Raji (cell line): ENCODE data around the gene ARHGEF40.

ENCODE experiments used
- POLR2A ChIP-seq: IDR thresholded peaks from 2 replicates; pipeline ENCODE4 v1.6.1; 2011; ENCODE audit warnings: low read depth, low read length, control low read depth; ENCODE audit not compliant: insufficient read depth

The ARHGEF40 gene

DNA sequence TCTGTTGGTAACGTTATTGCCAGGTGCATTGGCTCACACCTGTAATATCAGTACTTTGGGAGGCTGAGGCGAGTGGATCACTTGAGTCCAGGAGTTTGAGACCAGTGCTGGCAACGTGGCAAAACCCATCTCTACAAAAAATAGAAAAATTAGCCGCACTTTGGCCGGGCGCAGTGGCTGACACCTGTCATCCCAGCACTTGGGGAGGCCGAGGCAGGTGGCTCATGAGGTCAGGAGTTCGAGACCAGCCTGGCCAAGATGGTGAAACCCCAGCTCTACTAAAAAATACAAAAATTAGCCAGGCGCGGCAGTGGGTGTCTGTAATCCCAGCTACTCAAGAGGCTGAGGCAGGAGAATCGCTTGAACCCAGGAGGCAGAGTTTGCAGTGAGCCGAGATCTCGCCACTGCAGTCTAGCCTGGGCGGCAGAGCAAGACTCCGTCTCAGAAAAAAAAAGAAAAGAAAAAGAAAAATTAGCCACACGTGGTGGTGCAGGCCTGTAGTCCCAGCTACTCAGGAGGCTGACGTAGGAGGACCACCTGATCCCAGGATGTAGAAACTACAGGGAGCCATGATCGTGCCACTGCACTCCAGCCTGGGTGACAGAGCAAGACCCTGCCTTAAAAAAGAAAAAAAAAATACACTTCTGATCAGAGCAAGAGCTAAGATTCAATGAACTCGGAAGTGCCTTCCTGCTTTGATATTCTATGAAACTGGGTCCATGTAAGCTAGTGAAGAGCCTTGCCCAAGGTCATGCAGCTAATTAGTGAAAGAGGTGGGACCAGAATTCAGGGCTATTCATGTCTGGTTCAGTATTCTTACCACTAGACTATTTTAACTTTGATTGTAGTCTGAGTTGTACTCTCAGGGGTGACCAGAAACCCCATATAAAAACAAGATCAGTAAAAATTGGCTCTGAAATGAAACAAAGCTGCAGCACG lies 16.7 kb upstream of the ARHGEF40 start:
- TF ChIP-seq POLR2A: no peak

DNA sequence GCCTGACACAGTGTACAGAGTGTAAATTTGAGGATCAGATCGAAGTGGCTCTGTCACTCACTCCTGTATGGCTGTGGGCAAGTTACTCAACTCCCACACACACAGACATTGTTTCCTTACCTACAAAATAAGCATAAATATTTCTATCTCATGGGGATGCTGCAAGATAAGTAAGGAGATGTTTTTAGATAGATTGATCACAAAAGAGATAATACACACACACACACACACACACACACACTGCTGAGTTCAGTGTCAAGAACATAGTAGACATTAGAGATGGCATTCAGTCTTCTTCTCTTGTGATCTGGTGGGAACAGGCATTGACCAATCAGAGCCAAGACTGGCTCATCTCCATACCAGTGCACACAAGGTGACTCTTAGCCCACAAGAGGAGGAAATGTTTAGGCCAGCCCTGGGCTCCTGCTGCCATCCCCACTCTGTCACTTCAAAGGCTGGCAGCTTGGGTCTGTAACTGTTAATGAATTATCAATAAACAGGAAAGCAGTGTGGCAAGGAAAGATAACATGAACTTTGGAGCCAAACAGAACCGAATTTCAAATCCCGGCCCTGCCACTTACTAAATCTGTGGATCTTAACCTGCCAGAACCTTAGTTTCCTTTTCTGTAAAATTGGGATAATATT lies 15.9 kb upstream of the ARHGEF40 start:
- no peak for TF ChIP-seq POLR2A

DNA sequence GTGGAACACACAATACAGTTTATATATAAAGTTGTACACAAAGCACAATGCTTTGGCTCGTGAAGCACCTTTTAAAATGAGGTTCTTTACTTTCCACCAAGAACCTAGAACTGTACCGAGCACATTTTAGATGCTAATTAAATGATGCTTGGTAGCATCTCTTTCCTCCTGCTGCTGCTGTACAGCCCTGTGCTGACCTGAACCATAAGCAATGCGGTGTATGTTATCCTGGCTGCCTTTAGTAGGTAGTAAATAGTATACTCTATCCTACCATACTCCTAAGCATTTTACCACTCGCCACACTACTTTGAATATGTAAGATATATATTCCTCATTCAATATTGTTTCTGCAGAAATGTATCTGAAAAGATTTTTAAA lies 15.3 kb upstream of the ARHGEF40 start:
- no peak for TF ChIP-seq POLR2A

DNA sequence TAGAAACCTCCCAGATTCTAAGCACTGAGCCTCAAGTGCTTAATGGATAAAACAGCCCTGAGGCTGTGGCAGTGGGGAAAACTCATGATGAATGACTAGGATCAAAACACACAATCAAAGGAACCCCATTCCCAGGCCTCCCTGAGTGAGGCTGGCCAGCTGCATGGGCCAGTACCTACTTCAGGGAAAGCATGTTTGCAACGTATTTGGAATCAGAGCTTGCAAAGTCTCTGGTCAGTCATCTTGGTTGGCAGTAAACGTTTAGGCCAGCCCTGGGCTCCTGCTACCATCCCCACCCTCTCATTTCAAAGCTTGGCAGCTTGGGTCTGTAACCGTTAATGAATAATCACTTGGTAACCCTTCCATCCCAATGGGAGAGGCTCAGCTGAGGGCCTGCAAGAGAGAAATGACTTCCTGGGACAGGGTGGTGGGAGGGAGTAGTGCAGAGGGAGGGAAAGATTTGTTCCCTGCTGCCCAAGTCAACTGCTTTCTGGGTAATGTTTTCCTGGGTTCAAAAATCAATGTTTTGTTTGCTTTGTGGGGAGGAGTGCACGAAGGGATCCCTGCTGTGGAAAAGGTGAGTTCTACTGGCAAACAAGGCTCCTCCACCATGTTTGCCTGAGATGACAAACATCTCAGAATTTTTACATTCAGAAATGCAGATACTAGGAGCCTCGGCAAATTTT lies 14.5 kb upstream of the ARHGEF40 start:
- TF ChIP-seq POLR2A: no peak

DNA sequence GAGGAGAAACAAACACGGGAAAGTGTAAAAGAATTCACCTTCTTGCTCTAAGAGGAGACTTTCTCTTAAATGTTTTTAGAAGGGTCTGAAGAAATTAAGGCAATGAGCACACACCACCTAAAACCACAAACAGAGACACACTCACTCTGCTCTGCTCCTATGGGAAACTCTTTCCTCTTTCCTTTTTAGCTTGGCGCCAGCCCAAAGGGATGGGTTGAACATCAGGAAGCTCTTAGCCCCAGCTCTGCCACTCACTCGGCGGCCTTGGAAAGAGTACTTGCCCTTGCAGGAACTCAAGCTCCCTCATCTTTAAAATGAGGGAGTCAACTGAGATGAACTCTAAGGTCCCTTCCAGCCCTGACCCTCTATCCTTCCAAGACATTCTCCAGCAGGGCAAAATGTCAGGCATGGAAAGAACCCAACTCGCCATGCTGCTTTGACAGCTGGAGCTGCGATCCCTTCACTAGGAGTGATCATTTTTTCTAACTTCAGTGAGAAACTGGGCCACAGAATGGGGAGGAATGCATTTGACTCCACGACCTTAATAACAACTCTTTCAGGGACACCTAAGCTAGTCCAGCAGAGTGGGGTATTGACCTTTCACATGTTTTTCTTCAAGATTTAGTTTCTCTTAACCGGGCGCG lies 13.5 kb upstream of the ARHGEF40 start:
- no peak for TF ChIP-seq POLR2A

DNA sequence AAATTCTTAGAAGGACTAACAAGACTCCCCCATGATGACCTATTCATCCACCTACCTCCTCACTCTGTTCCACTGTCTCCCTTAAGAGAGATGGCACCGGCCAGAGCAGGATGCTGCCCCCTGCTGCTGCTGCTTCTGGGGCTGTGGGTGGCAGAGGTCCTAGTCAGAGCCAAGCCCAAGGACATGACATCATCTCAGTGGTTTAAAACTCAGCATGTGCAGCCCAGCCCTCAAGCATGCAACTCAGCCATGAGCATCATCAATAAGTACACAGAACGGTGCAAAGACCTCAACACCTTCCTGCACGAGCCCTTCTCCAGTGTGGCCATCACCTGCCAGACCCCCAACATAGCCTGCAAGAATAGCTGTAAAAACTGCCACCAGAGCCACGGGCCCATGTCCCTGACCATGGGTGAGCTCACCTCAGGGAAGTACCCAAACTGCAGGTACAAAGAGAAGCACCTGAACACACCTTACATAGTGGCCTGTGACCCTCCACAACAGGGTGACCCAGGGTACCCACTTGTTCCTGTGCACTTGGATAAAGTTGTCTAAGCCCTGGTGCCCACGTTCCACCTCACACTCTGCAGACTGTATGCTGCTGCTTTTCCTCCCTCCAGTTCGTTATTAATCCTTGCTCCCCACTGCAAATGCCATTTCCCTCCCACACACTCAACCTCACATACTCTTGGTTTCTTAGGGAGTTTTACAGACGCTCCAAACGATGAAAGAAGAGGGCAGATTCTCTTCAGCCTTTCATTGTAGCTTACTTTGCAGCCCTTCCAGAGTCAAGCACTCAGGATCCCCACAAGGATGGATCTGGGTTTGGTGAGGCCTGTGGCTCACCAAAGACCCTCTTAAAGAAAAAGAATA lies 12.1 kb upstream of the ARHGEF40 start, which contains the start of gene RNASE8:
Gene RNASE8 (plus strand): TSS at position 20 of the 873 bp plus-strand sequence. CDS start 71 bp downstream, at position 91.
- no peak for TF ChIP-seq POLR2A

DNA sequence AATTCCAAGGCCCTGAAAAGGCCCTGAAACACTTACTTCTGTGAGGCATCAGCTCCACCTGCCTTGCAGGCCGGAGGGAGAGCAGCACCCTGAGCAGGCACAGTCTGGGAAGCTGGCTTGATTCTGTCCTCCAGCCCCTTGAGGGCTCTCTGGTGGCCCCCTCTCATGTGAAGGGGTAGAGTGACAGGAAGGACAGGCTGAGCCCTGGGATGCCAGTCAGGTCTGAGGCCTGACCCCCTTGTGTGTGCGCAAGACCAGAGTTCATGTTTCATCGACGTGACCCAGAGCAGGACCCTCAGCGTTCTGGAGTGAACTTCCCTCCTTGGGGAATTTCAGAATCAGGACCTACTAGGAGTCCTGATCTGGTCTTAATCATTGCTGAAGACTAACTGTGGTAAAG lies 11.2 kb upstream of the ARHGEF40 start:
- no peak for TF ChIP-seq POLR2A

DNA sequence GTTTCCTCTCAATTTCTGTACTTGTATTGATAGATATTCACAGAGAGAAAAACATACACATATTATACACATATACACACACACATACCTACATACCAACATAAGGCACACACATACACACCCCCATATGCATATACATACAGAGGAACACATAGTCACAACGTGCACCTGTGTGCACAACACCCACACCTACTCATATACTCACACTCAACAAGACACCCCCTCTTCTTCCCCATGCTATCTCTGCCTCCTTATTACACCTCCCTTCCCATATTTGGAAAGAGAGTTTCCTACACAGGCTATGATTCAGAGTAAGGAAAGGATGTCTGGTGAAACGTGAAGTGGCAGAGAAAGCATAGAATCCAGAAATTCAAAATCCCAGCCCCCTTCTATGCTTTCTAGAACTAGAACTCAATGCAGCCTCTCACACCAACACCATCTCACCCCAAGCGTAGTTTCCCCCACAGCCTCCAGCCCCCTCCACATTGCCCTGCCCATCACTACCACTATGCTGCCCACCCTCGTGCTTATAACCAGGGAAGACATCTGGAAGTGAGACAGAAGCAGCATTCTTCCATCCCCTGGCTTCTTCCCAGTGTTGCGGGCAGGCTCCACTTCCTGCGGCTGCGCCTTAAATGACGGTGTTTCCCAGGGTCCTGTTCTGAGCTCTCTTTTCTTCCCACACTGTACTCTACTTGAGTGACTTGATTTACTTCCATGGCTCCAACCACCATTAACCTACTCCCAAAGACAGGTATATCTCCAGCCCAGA lies 10.1 kb upstream of the ARHGEF40 start:
- no peak for TF ChIP-seq POLR2A

DNA sequence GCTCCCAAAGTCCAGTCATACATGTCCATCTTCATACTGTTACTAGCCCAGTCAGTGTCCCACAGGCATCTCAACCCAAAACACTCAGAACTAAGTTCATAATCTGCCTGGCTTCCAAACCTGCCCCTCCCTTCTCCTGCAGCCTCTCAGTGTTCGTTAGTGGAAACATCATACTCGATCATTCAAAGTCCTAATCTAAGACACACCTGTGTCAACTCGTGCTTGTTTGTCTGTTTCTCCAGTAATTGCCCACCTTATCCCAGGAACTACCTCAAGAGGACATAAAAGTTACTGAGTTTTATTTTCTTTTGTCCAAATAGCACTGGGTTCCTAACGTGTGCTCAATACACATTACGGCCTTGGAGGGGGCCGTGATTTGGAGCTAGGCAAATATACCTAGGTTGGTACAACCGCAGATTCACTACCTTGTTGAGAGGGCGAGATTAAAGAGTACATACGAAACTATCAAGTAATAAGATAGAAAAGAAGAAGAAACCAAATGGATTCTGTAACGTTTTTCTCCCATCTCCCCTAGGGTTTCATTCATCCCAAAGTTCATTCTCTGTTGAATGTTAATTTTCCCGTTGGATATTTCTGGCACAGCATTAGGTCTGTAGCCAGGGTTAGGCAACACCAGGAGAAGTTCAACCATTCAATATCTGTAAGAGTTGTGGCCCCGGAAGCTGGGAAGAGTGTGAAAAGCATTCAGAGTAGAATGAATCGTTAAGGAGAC lies 9.3 kb upstream of the ARHGEF40 start:
- TF ChIP-seq POLR2A: no peak

DNA sequence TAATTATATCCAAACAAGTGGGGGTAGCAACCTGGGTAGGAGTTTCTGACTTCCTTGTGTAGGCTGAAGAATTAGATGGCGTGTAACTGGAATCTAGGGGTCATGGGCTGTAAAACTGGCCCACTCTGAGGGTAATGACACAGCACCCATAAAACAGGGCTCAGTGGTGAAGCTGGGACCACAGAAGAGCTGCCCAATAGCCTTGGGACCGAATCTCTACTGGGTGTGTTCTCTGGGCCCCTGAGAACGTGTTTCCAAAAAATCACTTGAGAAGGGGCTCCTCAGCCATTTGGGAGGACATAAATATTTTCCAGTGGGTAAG lies 8.8 kb upstream of the ARHGEF40 start:
- TF ChIP-seq POLR2A: no peak

DNA sequence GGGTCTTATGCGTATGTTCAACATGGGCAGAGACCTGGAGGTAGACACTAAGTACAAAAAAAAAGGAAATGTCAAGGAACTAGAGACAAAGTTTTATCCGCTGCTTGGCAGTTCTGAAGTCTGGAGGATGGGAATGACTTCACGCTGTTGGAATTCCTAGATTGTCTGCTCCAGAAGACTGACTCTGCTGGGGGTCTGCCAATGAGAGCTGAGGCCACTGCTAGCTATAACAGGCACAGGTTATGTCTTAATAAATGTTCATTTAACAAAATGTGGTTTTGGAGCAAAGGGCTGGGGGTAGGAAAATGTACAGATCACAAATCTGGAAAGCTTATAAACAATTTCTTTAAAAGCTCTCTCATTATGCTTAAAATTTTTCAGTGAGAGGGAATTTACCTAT lies 6.6 kb upstream of the ARHGEF40 start:
- no peak for TF ChIP-seq POLR2A

DNA sequence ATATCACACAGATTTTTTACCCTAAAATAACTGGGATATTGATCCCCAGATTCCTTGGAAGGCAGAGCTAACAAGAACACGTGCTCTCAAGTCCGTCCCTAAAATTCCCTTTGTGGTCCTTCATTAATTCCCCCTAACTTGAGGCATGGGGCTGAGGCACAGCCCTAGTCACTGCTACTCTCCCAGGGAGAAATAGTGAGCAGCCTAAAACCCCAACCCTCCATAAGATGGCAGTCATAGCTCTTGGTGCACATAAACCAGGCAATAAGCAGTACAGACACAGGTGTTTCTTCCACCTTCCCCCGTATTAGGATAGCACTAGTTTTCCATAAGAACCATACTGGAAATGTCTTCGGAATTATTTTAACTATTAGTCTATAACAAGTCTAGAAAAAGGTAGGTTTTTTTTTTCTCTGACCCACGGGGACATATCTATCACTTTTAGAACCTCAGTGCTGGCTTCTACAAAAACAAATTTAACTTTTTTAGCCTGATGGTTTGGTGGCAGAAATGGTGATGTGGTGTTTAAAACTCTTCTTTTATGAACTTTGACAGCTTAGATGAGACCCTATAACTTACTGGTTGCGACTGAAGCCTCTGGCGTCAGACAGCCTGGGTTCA lies 3.1 kb upstream of the ARHGEF40 start:
- no peak for TF ChIP-seq POLR2A
